Measurements from ENCODE around the gene PARS2.

The PARS2 gene

DNA sequence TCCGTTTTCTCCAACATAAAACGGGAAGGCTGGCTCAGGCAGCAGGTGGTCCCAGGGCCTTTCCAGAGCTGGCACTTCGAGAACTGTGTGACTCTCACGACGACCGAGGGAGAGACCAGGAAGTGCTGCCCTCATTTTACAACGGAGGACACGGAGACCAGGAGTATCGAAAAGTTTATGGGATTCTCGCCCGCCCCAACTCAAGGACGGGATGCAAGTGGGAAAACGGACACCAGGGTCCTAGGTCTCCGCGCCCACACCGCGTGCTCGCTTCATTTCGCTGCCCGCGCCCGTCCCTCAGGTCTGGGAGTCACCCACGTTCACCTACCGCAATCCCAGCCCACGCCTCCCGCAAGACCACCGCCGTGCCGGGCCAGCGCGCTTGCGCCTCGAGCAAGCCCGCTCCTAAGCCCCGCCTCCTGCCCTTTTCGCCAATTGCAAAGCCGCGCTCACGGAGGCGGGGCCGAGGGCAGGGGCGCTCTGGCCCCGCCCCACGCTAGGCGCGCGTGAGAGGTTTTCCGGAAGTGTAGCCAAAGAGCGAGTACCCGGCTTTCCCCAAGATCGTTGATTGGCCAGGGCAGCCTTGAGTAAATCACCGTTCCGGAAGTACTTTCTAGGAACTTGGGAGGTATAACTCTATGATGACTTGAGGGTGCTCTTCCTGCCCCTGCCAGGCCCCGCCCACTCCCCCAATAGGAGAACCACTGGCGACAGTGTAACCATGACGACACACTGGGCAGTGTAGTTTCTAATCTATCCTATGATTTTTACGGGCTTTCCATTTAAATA is at the start of gene PARS2:
PARS2 (minus strand) TSS at position 391 of the 789 bp plus-strand sequence. CDS start 5,362 bp downstream, outside the sequence.
- peak; percentile 99 for DNase-seq (ENCODE audit: low read depth)
- no peak for TF ChIP-seq CTCF (IDR thresholded peaks at IDR 0.05; ENCODE audit: insufficient read depth, low read depth, low read length, missing control alignments)
- H3K4me3 ChIP-seq (ENCODE audit: low read length), result peak within 1 kb of the TSS; percentile 97

- no peak overlapping the region for H3K4me3 ChIP-seq (ENCODE audit: low read length)
- no peak for TF ChIP-seq CTCF (IDR thresholded peaks at IDR 0.05; ENCODE audit: insufficient read depth, low read depth, low read length, missing control alignments)
- DNase-seq (ENCODE audit: low read depth), result no peak
Observed at GRCh38 chr1:54814126-54814498, 49.8 kb upstream of the PARS2 start.

GRCh38 chr1:54813485-54814125 is 49.3 kb upstream of the PARS2 start:
- H3K4me3 ChIP-seq (ENCODE audit: low read length), result no peak overlapping the region
- no peak for DNase-seq (ENCODE audit: low read depth)
- TF ChIP-seq CTCF (IDR thresholded peaks at IDR 0.05; ENCODE audit: insufficient read depth, low read depth, low read length, missing control alignments), result no peak

GRCh38 chr1:54812801-54813484 is 48.6 kb upstream of the PARS2 start:
- no peak for DNase-seq (ENCODE audit: low read depth)
- no peak overlapping the region for H3K4me3 ChIP-seq (ENCODE audit: low read length)
- TF ChIP-seq CTCF (IDR thresholded peaks at IDR 0.05; ENCODE audit: insufficient read depth, low read depth, low read length, missing control alignments), result no peak

GRCh38 chr1:54811739-54812655 is 47.7 kb upstream of the PARS2 start:
- H3K4me3 ChIP-seq (ENCODE audit: low read length), result no peak overlapping the region
- TF ChIP-seq CTCF (IDR thresholded peaks at IDR 0.05; ENCODE audit: insufficient read depth, low read depth, low read length, missing control alignments), result no peak
- DNase-seq (ENCODE audit: low read depth), result no peak

GRCh38 chr1:54811066-54811465 is 46.7 kb upstream of the PARS2 start:
- no peak for TF ChIP-seq CTCF (IDR thresholded peaks at IDR 0.05; ENCODE audit: insufficient read depth, low read depth, low read length, missing control alignments)
- no peak overlapping the region for H3K4me3 ChIP-seq (ENCODE audit: low read length)
- DNase-seq (ENCODE audit: low read depth), result no peak
